Suprapubic skin (tissue), 4 donors: ENCODE results near the gene HNRNPC.

Source experiments
- EP300 ChIP-seq: sonication (generic); formaldehyde crosslinking; IDR thresholded peaks from one replicate; pipeline ENCODE4 v1.6.1; 2017; ENCODE audit warnings: antibody characterized with exemption
- POLR2A ChIP-seq, 2 donors: fragments of 450-650 bp; IDR thresholded peaks; one replicate each; pipeline ENCODE4 v1.6.1; 2017; ENCODE audit warnings: antibody characterized with exemption in 2 of 2, mild to moderate bottlenecking in 2 of 2, moderate library complexity in 2 of 2
- POLR2AphosphoS5 ChIP-seq, 3 donors: sonication (generic); formaldehyde crosslinking; IDR thresholded peaks; one replicate each; pipeline ENCODE4 v1.6.1; 2017; ENCODE audit warnings: antibody characterized with exemption in 3 of 3
- TF ChIP-seq, protein P1 (sequence below), 2 donors: fragments of 200-600 bp in 1 of 2; fragments of 450-650 bp in 1 of 2; sonication (generic) in 1 of 2; IDR thresholded peaks; one replicate each; pipeline ENCODE4 v1.5.1; 2016 to 2019; ENCODE audit warnings: antibody characterized with exemption in 2 of 2, mild to moderate bottlenecking in 1 of 2, moderate library complexity in 1 of 2

DNA sequence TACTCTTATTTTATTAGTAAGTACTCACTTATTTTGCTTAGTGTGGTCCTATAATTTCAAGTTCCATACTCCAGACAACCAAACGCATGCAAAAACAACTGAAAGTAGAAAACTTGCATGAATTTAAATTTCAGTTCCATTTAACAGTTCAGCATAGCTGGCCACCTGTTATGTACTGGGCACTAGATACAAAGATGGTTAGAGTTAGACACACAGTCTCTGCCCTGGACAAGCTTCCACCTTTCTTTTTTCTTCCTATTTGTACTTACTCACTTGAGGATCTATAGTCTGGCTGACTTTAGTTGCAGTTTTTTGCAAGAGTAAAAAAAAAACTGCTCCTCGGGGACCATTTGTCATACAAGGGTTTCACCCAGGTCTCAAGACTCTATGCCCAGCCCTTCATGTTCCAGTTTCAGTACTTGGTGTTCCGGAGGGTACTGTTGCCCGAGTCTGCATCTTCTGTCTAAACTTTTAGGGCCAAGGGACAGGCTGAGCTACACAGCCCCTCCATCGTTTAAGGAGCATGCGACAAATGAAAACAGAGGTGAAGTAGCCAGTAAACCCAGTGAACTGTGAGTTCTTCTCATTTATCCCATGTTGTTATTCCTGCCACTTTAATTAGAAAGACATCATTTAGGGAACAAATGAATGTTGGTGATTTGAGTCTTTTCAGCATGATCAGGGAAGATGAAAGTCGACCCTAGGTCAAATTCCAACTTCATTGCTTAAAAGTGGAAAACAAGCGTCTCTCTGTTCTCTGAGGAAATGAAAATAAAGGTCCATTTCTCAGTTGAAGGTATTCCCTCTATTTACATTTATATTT lies 33.0 kb upstream of the HNRNPC start:
- no peak for TF ChIP-seq POLR2AphosphoS5 (IDR thresholded peaks at IDR 0.05)
- no peak for TF ChIP-seq EP300
- TF ChIP-seq, protein P1, sequence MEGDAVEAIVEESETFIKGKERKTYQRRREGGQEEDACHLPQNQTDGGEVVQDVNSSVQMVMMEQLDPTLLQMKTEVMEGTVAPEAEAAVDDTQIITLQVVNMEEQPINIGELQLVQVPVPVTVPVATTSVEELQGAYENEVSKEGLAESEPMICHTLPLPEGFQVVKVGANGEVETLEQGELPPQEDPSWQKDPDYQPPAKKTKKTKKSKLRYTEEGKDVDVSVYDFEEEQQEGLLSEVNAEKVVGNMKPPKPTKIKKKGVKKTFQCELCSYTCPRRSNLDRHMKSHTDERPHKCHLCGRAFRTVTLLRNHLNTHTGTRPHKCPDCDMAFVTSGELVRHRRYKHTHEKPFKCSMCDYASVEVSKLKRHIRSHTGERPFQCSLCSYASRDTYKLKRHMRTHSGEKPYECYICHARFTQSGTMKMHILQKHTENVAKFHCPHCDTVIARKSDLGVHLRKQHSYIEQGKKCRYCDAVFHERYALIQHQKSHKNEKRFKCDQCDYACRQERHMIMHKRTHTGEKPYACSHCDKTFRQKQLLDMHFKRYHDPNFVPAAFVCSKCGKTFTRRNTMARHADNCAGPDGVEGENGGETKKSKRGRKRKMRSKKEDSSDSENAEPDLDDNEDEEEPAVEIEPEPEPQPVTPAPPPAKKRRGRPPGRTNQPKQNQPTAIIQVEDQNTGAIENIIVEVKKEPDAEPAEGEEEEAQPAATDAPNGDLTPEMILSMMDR (IDR thresholded peaks at IDR 0.05) = no peak
- TF ChIP-seq POLR2A (IDR thresholded peaks at IDR 0.05) = no peak
